Activated CD4-positive, alpha-beta memory T cell treated with anti-CD3 and anti-CD28 coated beads, Interleukin-2, amount 10 ng/mL, durations not matched to agents 7 days and 5 days (primary cell): ENCODE measurements around the gene ZNF446. TPM values are rescaled to one million over a fixed set of nuclear protein-coding genes. Genes with fewer than 3 reads are reported as not detected.
A peak's percentile ranks its signal among the peaks of the same experiment; 100 is the strongest.
"Not testable (repeated sequence)": the region's sequence is repeated elsewhere in the genome, so short reads cannot be mapped to it uniquely, and the experiment has no call there.

Experiments
- CTCF ChIA-PET: fragments of 350-600 bp; sonication (Branson Sonifier 250); formaldehyde crosslinking; loops from one replicate; lab custom pipeline; 2021; ENCODE audit warnings: antibody characterized with exemption, inconsistent platforms; lab: Charles Lee
- POLR2A ChIA-PET: fragments of 350-600 bp; sonication (Branson Sonifier 250); formaldehyde crosslinking; loops from one replicate; lab custom pipeline; 2021; ENCODE audit warnings: antibody characterized with exemption; lab: Charles Lee
- DNase-seq: peaks from one replicate; pipeline ENCODE4 v3.0.0-alpha.2; 2020
- H3K27ac Mint-ChIP-seq: one replicate; pipeline ENCODE4 v1.8.0; 2021; ENCODE audit warnings: mild to moderate bottlenecking, mixed read lengths
- H3K27me3 Mint-ChIP-seq: one replicate; pipeline ENCODE4 v1.8.0; 2021; ENCODE audit warnings: mixed read lengths
- H3K36me3 Mint-ChIP-seq: one replicate; pipeline ENCODE4 v1.8.0; 2021; ENCODE audit warnings: low read depth, mixed read lengths
- H3K4me1 Mint-ChIP-seq: one replicate; pipeline ENCODE4 v1.8.0; 2021; ENCODE audit warnings: mixed read lengths
- H3K4me3 Mint-ChIP-seq: one replicate; pipeline ENCODE4 v1.8.0; 2021; ENCODE audit warnings: mild to moderate bottlenecking, mixed read lengths
- H3K9me3 Mint-ChIP-seq: one replicate; pipeline ENCODE4 v1.8.0; 2021; ENCODE audit warnings: mixed read lengths
- total RNA-seq, 2 experiments: library from RNA; stranded (reverse); gene quantifications; one replicate each; pipeline ENCODE4 v1.2.3, GENCODE V29; 2021

The ZNF446 gene
- 1 to 10 TPM; 8.4 to 8.7 TPM for total RNA-seq

- Mint-ChIP-seq H3K9me3 (no peaks in the 10 kb centered on the region), H3K36me3 (peaks cover 23% of the 10 kb centered on the region), H3K4me3 (peak within 1 kb of the TSS; percentile 95), H3K27me3 (no peaks in the 10 kb centered on the region), H3K27ac (peak within 1 kb of the TSS; percentile 99), H3K4me1 (peaks cover 32% of the 10 kb centered on the region)
- DNase-seq: peak; percentile 98
- CTCF ChIA-PET: interaction anchor here (1.0 to 2.1 kb wide), 3 partner anchors 14 to 44 kb away, joined by 3 to 7 read pairs (median 3); partner anchors contain the start of gene ZBTB45
- POLR2A ChIA-PET: interaction anchor here (0.8 to 1.8 kb wide), 12 partner anchors 8 to 114 kb away, joined by 3 to 8 read pairs (median 3); partner anchors contain the start of genes TRIM28, ZNF324B and ZNF497
Measured at GRCh38 chr19:58475714-58476497, at the start of gene ZNF446. Gene ZNF446, plus strand, starts transcription at chr19:58476352. Its CDS starts 867 bp downstream, at chr19:58477219.

- Mint-ChIP-seq H3K4me3 (no peak overlapping the region), H3K4me1 (no peaks in the 10 kb centered on the region), H3K27me3 (no peaks in the 10 kb centered on the region), H3K36me3 (peaks cover 49% of the 10 kb centered on the region), H3K27ac (no peak overlapping the region), H3K9me3 (peaks cover 67% of the 10 kb centered on the region)
- POLR2A ChIA-PET: no interaction called here
- CTCF ChIA-PET: no interaction called here
- no peak for DNase-seq
Measured at GRCh38 chr19:58428617-58429016, 47.5 kb upstream of the ZNF446 start.

- no peaks in the 10 kb centered on the region for H3K4me1 Mint-ChIP-seq
- CTCF ChIA-PET: no interaction called here
- peaks cover 60% of the 10 kb centered on the region for H3K36me3 Mint-ChIP-seq
- POLR2A ChIA-PET: no interaction called here
- DNase-seq: no peak
- peaks cover 74% of the 10 kb centered on the region for H3K9me3 Mint-ChIP-seq
- H3K27ac Mint-ChIP-seq: no peak overlapping the region
- H3K4me3 Mint-ChIP-seq: no peak overlapping the region
- no peaks in the 10 kb centered on the region for H3K27me3 Mint-ChIP-seq
Measured at GRCh38 chr19:58429745-58430144, 46.4 kb upstream of the ZNF446 start.

- Mint-ChIP-seq H3K9me3 (peaks cover 82% of the 10 kb centered on the region), H3K27ac (no peak overlapping the region), H3K27me3 (no peaks in the 10 kb centered on the region), H3K4me3 (no peak overlapping the region), H3K4me1 (peaks cover 13% of the 10 kb centered on the region), H3K36me3 (peaks cover 90% of the 10 kb centered on the region)
- CTCF ChIA-PET: no interaction called here
- no peak for DNase-seq
- POLR2A ChIA-PET: no interaction called here
Measured at GRCh38 chr19:58434217-58434616, 41.9 kb upstream of the ZNF446 start.

GRCh38 chr19:58439576-58440554 lies 36.3 kb upstream of the ZNF446 start, which contains the start of gene ZNF132:
Gene ZNF132, minus strand, starts transcription at chr19:58440153. Its CDS starts 332 bp downstream, at chr19:58439821.
- CTCF ChIA-PET: interaction anchor here (0.6 to 1.0 kb wide), 3 partner anchors 74 to 80 kb away, joined by 3 to 4 read pairs (median 4); partner anchors contain the start of gene ZBTB45
- Mint-ChIP-seq H3K36me3 (peaks cover 60% of the 10 kb centered on the region), H3K27me3 (peaks cover 2% of the 10 kb centered on the region), H3K4me3 (peak within 1 kb of the TSS; percentile 94), H3K4me1 (peaks cover 36% of the 10 kb centered on the region), H3K27ac (peak within 1 kb of the TSS; percentile 87), H3K9me3 (peaks cover 59% of the 10 kb centered on the region)
- DNase-seq: peak; percentile 96
- POLR2A ChIA-PET: interaction anchor here (1.0 kb wide), 3 partner anchors 12 to 211 kb away, joined by 3 to 7 read pairs (median 4); partner anchors contain the start of genes ZNF324B, ZNF544 and ZNF584

- Mint-ChIP-seq H3K36me3 (peaks cover 53% of the 10 kb centered on the region), H3K4me1 (peaks cover 36% of the 10 kb centered on the region), H3K4me3 (peak overlapping the region; percentile 94), H3K27ac (peak overlapping the region; percentile 87), H3K27me3 (peaks cover 2% of the 10 kb centered on the region), H3K9me3 (peaks cover 52% of the 10 kb centered on the region)
- POLR2A ChIA-PET: interaction anchor here (1.0 kb wide), 3 partner anchors 11 to 212 kb away, joined by 3 to 7 read pairs (median 4); partner anchors contain the start of genes ZNF324B, ZNF544 and ZNF584
- CTCF ChIA-PET: interaction anchor here (0.9 to 1.0 kb wide), 2 partner anchors 74 to 79 kb away, joined by 3 to 4 read pairs; partner anchors contain the start of gene ZBTB45
- DNase-seq: no peak
Measured at GRCh38 chr19:58440556-58440955, 35.6 kb upstream of the ZNF446 start.

- not testable (repeated sequence) for H3K4me3 Mint-ChIP-seq, H3K27ac Mint-ChIP-seq, H3K27me3 Mint-ChIP-seq, DNase-seq
- H3K9me3 Mint-ChIP-seq: peaks cover 35% of the 10 kb centered on the region
- POLR2A ChIA-PET: interaction anchor here (1.1 kb wide), 1 partner anchor 86 kb away, joined by 3 read pairs; no protein-coding TSS in a partner anchor
- peaks cover 32% of the 10 kb centered on the region for H3K36me3 Mint-ChIP-seq
- H3K4me1 Mint-ChIP-seq: peaks cover 30% of the 10 kb centered on the region
- CTCF ChIA-PET: interaction anchor here (1.4 kb wide), 1 partner anchor 71 kb away, joined by 3 read pairs; no protein-coding TSS in a partner anchor
Measured at GRCh38 chr19:58442986-58443385, 33.2 kb upstream of the ZNF446 start.

GRCh38 chr19:58448860-58449259 lies 27.3 kb upstream of the ZNF446 start:
- CTCF ChIA-PET, POLR2A ChIA-PET: not testable (repeated sequence)

GRCh38 chr19:58449980-58450379 lies 26.2 kb upstream of the ZNF446 start:
- CTCF ChIA-PET, H3K4me3 Mint-ChIP-seq: not testable (repeated sequence)

More at GRCh38 chr19:58448860-58449259, 27.3 kb upstream of the ZNF446 start:
- not testable (repeated sequence) for H3K36me3 Mint-ChIP-seq, H3K27me3 Mint-ChIP-seq, DNase-seq, H3K4me3 Mint-ChIP-seq, H3K27ac Mint-ChIP-seq
- Mint-ChIP-seq H3K9me3 (peaks cover 17% of the 10 kb centered on the region), H3K4me1 (peaks cover 21% of the 10 kb centered on the region)

GRCh38 chr19:58450856-58451357 lies 25.2 kb upstream of the ZNF446 start:
- POLR2A ChIA-PET: interaction anchor here (0.8 to 2.1 kb wide), 7 partner anchors 9 to 68 kb away, joined by 3 to 9 read pairs (median 4); partner anchors contain the start of genes ZBTB45, ZNF132 and ZNF446
- Mint-ChIP-seq H3K4me3 (peak overlapping the region; percentile 76), H3K9me3 (peaks cover 14% of the 10 kb centered on the region), H3K27me3 (peaks cover 6% of the 10 kb centered on the region), H3K27ac (no peak overlapping the region), H3K4me1 (peaks cover 21% of the 10 kb centered on the region), H3K36me3 (peaks cover 12% of the 10 kb centered on the region)
- no peak for DNase-seq
- CTCF ChIA-PET: interaction anchor here (1.2 to 1.6 kb wide), 3 partner anchors 63 to 124 kb away, joined by 4 to 6 read pairs (median 5); partner anchors contain the start of gene ZBTB45

More at GRCh38 chr19:58449980-58450379, 26.2 kb upstream of the ZNF446 start:
- H3K9me3 Mint-ChIP-seq: peaks cover 14% of the 10 kb centered on the region
- peaks cover 21% of the 10 kb centered on the region for H3K4me1 Mint-ChIP-seq
- H3K27me3 Mint-ChIP-seq, POLR2A ChIA-PET, DNase-seq, H3K27ac Mint-ChIP-seq: not testable (repeated sequence)
- peaks cover 12% of the 10 kb centered on the region for H3K36me3 Mint-ChIP-seq

GRCh38 chr19:58451358-58452101 lies 24.6 kb upstream of the ZNF446 start, which contains the start of gene ZNF324B:
Gene ZNF324B, plus strand, starts transcription at chr19:58451622. Its CDS starts 2,080 bp downstream, at chr19:58453702.
- H3K4me1 Mint-ChIP-seq: peaks cover 21% of the 10 kb centered on the region
- peaks cover 18% of the 10 kb centered on the region for H3K36me3 Mint-ChIP-seq
- peak; percentile 96 for DNase-seq
- peaks cover 14% of the 10 kb centered on the region for H3K9me3 Mint-ChIP-seq
- CTCF ChIA-PET: interaction anchor here (1.2 to 1.6 kb wide), 3 partner anchors 63 to 123 kb away, joined by 4 to 6 read pairs (median 5); partner anchors contain the start of gene ZBTB45
- POLR2A ChIA-PET: interaction anchor here (0.8 to 2.1 kb wide), 8 partner anchors 8 to 68 kb away, joined by 3 to 9 read pairs (median 4); partner anchors contain the start of genes ZBTB45, ZNF132 and ZNF446
- no peak within 1 kb of the TSS for H3K27ac Mint-ChIP-seq
- peaks cover 6% of the 10 kb centered on the region for H3K27me3 Mint-ChIP-seq
- H3K4me3 Mint-ChIP-seq: peak within 1 kb of the TSS; percentile 76
